Measurements from ENCODE around the gene PNMT. TPM values are rescaled to one million over a fixed set of nuclear protein-coding genes. Genes with fewer than 3 reads are reported as not detected.

PNMT gene
- total RNA-seq, 2 donors from 2014 or later = 0.47 TPM; not detected in 1

DNA sequence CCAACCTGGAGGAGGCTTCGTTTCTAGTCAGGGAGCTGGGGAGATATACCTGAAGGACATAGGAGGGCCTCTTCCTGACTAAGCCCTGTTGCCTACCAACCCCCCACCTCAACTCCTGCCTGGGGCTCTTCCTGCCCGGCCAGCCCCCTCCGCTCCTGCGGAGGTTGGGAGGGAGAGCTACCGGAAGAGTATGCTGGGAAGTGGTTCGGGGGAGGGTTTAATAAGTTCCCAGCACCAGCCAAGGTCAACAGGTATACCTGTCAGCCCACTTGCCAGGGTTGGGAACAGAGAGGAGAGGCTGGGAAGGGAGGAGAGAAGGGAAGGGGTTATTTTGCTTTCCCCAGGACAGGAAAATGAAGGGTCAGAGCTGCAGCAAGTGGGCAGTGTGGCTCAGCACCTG is 36.9 kb upstream of the PNMT start:
- Histone ChIP-seq H3K4me3 (peak overlapping the region; percentile 5), H3K36me3 (no peaks in the 10 kb centered on the region), H3K9ac (ENCODE audit: low read depth in 2 of 2, low read length in 2 of 2) (peak overlapping the region; percentile 69 to 93), H3K27ac (peak overlapping the region; percentile 89), H3K9me3 (no peaks in the 10 kb centered on the region), H3K27me3 (peaks cover 11% of the 10 kb centered on the region), H3K4me1 (peaks cover 19% of the 10 kb centered on the region)
- DNase-seq = peak; percentile 71
- intact Hi-C loops (cut with DNase I) = no loop called here
- TF ChIP-seq, protein P1, sequence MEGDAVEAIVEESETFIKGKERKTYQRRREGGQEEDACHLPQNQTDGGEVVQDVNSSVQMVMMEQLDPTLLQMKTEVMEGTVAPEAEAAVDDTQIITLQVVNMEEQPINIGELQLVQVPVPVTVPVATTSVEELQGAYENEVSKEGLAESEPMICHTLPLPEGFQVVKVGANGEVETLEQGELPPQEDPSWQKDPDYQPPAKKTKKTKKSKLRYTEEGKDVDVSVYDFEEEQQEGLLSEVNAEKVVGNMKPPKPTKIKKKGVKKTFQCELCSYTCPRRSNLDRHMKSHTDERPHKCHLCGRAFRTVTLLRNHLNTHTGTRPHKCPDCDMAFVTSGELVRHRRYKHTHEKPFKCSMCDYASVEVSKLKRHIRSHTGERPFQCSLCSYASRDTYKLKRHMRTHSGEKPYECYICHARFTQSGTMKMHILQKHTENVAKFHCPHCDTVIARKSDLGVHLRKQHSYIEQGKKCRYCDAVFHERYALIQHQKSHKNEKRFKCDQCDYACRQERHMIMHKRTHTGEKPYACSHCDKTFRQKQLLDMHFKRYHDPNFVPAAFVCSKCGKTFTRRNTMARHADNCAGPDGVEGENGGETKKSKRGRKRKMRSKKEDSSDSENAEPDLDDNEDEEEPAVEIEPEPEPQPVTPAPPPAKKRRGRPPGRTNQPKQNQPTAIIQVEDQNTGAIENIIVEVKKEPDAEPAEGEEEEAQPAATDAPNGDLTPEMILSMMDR (IDR thresholded peaks at IDR 0.05) = no peak

DNA sequence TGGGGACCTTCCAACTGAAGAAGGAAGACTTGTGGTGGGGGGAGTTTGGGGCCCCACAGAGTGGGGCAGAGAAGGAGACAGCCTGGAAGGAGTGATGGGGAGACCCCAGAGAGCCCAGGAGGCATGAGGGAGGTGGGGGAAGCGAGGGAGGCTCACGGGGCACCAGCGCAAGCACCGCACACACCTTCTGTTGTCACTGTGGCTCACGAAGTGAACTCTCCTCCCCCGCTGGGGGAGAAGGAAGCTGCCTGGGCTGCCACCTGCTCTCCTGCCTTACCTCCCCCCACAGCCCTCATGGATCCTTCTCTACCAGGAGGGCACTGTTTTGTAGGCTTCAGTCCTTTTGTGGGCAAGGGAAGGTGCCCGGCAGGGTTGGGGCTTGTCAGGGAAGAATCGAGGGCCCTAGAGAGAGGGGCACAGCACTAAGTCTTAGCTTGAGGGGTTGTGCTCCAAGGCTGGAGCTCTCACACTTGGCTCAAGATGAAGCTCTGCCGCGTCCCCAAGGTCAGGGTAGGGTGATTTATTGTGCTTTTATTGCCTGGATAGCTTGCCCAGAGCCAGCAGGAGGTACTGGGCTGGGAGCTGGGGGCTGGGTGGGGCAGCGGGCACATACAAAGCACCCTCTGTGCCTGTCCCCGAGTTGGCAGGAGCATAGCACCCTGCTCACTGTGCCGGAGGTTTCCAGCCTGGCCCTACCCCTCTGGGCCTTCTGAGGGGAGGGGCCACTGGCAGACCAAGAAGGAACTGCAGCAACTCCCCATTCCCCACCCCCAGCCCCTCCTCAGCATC is 35.9 kb upstream of the PNMT start:
- peak overlapping the region; percentile 89 for H3K27ac ChIP-seq
- no peaks in the 10 kb centered on the region for H3K36me3 ChIP-seq
- peaks cover 19% of the 10 kb centered on the region for H3K4me1 ChIP-seq
- peak overlapping the region; percentile 5 for H3K4me3 ChIP-seq
- DNase-seq = peak; percentile 96
- TF ChIP-seq, protein P1 (IDR thresholded peaks at IDR 0.05) = no peak
- H3K9me3 ChIP-seq = no peaks in the 10 kb centered on the region
- intact Hi-C loops (cut with DNase I) = no loop called here
- H3K9ac ChIP-seq (ENCODE audit: low read depth in 2 of 2, low read length in 2 of 2) = peak overlapping the region; percentile 69 to 93
- peaks cover 4% of the 10 kb centered on the region for H3K27me3 ChIP-seq

DNA sequence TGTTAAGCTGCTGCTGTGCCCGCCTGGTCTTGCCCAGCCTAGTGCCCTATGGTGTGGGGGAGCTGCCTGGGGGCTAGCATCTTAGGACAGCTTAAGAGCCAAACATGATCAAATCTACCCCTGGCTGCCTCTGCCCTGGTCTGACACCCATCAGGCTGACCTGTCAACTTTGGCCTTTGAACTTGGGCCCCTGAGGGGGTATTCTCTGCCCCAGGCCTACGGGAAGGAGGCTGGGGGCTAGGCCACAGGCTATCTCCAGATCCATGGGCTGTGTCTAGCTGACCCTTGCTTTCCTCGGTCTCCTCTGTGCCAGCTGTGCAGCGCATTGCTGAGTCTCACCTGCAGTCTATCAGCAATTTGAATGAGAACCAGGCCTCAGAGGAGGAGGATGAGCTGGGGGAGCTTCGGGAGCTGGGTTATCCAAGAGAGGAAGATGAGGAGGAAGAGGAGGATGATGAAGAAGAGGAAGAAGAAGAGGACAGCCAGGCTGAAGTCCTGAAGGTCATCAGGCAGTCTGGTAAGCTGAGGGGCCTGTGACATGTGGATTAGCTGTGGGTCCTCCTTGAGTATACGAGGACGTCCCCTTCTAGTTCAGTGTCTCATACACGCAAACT is 34.6 kb upstream of the PNMT start:
- intact Hi-C loops (cut with DNase I) = no loop called here
- TF ChIP-seq, protein P1 (IDR thresholded peaks at IDR 0.05) = no peak

DNA sequence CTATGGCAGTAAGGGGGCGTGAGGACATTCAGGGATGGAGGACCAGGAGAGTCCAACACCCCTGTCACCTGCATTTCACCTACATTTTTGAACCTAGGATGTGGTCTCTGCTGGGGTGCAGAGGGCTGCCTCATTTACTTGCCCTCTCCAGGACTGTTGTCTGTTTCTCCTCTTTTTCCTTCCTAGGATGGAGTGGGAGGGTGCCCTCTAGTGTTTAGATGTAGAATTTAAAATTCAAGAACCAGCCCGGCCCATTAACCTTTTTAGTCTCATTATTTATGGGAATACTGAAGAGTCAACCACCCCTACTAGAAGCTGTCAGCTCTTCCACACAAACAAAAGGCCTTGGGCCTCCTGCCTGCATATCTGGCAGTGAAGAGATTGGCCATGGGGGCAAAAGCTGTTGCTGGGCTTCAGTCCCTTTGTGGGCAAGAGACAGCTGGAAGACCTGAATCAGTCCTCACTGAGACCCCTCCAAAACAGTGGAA is 33.8 kb upstream of the PNMT start:
- no peaks in the 10 kb centered on the region for H3K9me3 ChIP-seq
- peak overlapping the region in 1 of 2 donors; percentile 93 for H3K9ac ChIP-seq (ENCODE audit: low read depth in 2 of 2, low read length in 2 of 2)
- H3K27ac ChIP-seq = peak overlapping the region; percentile 72
- H3K27me3 ChIP-seq = no peaks in the 10 kb centered on the region
- H3K4me1 ChIP-seq = peaks cover 31% of the 10 kb centered on the region
- TF ChIP-seq, protein P1 (IDR thresholded peaks at IDR 0.05) = peak; percentile 70
- intact Hi-C loops (cut with DNase I) = no loop called here
- no peaks in the 10 kb centered on the region for H3K36me3 ChIP-seq
- H3K4me3 ChIP-seq = no peak overlapping the region
- DNase-seq = no peak

More for the DNA sequence above, 34.6 kb upstream of the PNMT start:
- DNase-seq = no peak
- Histone ChIP-seq H3K36me3 (no peaks in the 10 kb centered on the region), H3K4me3 (no peak overlapping the region), H3K27me3 (no peaks in the 10 kb centered on the region), H3K27ac (peak overlapping the region; percentile 72), H3K9me3 (no peaks in the 10 kb centered on the region), H3K9ac (ENCODE audit: low read depth in 2 of 2, low read length in 2 of 2) (peak overlapping the region; percentile 36 to 93), H3K4me1 (peaks cover 30% of the 10 kb centered on the region)

DNA sequence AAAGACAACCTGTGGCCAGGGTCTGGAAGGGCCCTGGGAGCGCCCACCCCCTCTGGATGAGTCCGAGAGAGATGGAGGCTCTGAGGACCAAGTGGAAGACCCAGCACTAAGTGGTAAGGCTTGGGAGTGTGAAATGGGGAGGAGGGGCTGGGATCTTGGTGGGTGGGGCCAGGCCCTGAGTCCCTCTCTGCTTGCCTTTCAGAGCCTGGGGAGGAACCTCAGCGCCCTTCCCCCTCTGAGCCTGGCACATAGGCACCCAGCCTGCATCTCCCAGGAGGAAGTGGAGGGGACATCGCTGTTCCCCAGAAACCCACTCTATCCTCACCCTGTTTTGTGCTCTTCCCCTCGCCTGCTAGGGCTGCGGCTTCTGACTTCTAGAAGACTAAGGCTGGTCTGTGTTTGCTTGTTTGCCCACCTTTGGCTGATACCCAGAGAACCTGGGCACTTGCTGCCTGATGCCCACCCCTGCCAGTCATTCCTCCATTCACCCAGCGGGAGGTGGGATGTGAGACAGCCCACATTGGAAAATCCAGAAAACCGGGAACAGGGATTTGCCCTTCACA is 32.6 kb upstream of the PNMT start:
- H3K4me1 ChIP-seq = peaks cover 31% of the 10 kb centered on the region
- peak overlapping the region in 1 of 2 donors; percentile 93 for H3K9ac ChIP-seq (ENCODE audit: low read depth in 2 of 2, low read length in 2 of 2)
- no peaks in the 10 kb centered on the region for H3K36me3 ChIP-seq
- TF ChIP-seq, protein P1 (IDR thresholded peaks at IDR 0.05) = no peak
- no peak for DNase-seq
- no peak overlapping the region for H3K4me3 ChIP-seq
- intact Hi-C loops (cut with DNase I) = no loop called here
- no peaks in the 10 kb centered on the region for H3K27me3 ChIP-seq
- H3K9me3 ChIP-seq = no peaks in the 10 kb centered on the region
- no peak overlapping the region for H3K27ac ChIP-seq

Data from colonic mucosa (tissue), 4 donors.